Nephron progenitor cell (in vitro differentiated cells): ENCODE measurements around the gene PEF1.

Source experiments
- DNase-seq: peaks from one replicate; pipeline ENCODE4 v3.0.0; 2021
- H3K27ac Mint-ChIP-seq: 2 replicates; pipeline ENCODE4 v1.8.0; 2021; ENCODE audit warnings: mild to moderate bottlenecking, moderate library complexity, mixed read lengths
- H3K27me3 Mint-ChIP-seq: 2 replicates; pipeline ENCODE4 v1.8.0; 2021; ENCODE audit warnings: mild to moderate bottlenecking, low read depth, mixed read lengths; ENCODE audit not compliant: poor library complexity
- H3K36me3 Mint-ChIP-seq: 2 replicates; pipeline ENCODE4 v1.8.0; 2021; ENCODE audit warnings: low read depth, mixed read lengths
- H3K4me1 Mint-ChIP-seq: 2 replicates; pipeline ENCODE4 v1.8.0; 2021; ENCODE audit warnings: mixed read lengths
- H3K4me3 Mint-ChIP-seq: 2 replicates; pipeline ENCODE4 v1.8.0; 2021; ENCODE audit warnings: mild to moderate bottlenecking, moderate library complexity, mixed read lengths
- H3K9me3 Mint-ChIP-seq: 2 replicates; pipeline ENCODE4 v1.8.0; 2021; ENCODE audit warnings: mild to moderate bottlenecking, moderate library complexity, mixed read lengths
- CTCF ChIP-seq: fragments of 200-600 bp; sonication (generic); IDR thresholded peaks from 2 replicates; pipeline ENCODE4 v1.5.0; 2021; ENCODE audit warnings: antibody characterized with exemption

Gene PEF1

GRCh38 chr1:31593770-31594632 lies 50.7 kb downstream of the PEF1 start:
- peaks cover 69% of the 10 kb centered on the region for H3K27me3 Mint-ChIP-seq
- no peaks in the 10 kb centered on the region for H3K36me3 Mint-ChIP-seq
- H3K4me1 Mint-ChIP-seq: peaks cover 5% of the 10 kb centered on the region
- H3K4me3 Mint-ChIP-seq: no peak overlapping the region
- DNase-seq: peak; percentile 70
- H3K27ac Mint-ChIP-seq: no peak overlapping the region
- TF ChIP-seq CTCF: peak; percentile 72
- peaks cover 4% of the 10 kb centered on the region for H3K9me3 Mint-ChIP-seq

- no peak overlapping the region for H3K4me3 Mint-ChIP-seq
- TF ChIP-seq CTCF: no peak
- H3K27me3 Mint-ChIP-seq: peaks cover 69% of the 10 kb centered on the region
- H3K36me3 Mint-ChIP-seq: no peaks in the 10 kb centered on the region
- no peak overlapping the region for H3K27ac Mint-ChIP-seq
- peaks cover 4% of the 10 kb centered on the region for H3K9me3 Mint-ChIP-seq
- DNase-seq: no peak
- peaks cover 5% of the 10 kb centered on the region for H3K4me1 Mint-ChIP-seq
Measured at GRCh38 chr1:31593136-31593665, 51.5 kb downstream of the PEF1 start.

GRCh38 chr1:31592132-31592531 lies 52.5 kb downstream of the PEF1 start:
- no peak for DNase-seq
- Mint-ChIP-seq H3K27me3 (peaks cover 80% of the 10 kb centered on the region), H3K4me1 (peaks cover 5% of the 10 kb centered on the region)

GRCh38 chr1:31591425-31592093 lies 53.1 kb downstream of the PEF1 start:
- Mint-ChIP-seq H3K27ac (no peak overlapping the region), H3K27me3 (peaks cover 77% of the 10 kb centered on the region), H3K36me3 (no peaks in the 10 kb centered on the region), H3K4me1 (peaks cover 3% of the 10 kb centered on the region), H3K4me3 (no peak overlapping the region), H3K9me3 (peaks cover 4% of the 10 kb centered on the region)
- no peak for DNase-seq
- TF ChIP-seq CTCF: no peak

More at GRCh38 chr1:31592132-31592531, 52.5 kb downstream of the PEF1 start:
- H3K4me3 Mint-ChIP-seq: no peak overlapping the region
- peaks cover 4% of the 10 kb centered on the region for H3K9me3 Mint-ChIP-seq
- H3K27ac Mint-ChIP-seq: no peak overlapping the region
- TF ChIP-seq CTCF: no peak
- no peaks in the 10 kb centered on the region for H3K36me3 Mint-ChIP-seq

- DNase-seq: peak; percentile 26
- no peak overlapping the region for H3K27ac Mint-ChIP-seq
- H3K4me1 Mint-ChIP-seq: no peaks in the 10 kb centered on the region
- H3K27me3 Mint-ChIP-seq: peaks cover 75% of the 10 kb centered on the region
- no peak for TF ChIP-seq CTCF
- H3K36me3 Mint-ChIP-seq: no peaks in the 10 kb centered on the region
- H3K9me3 Mint-ChIP-seq: peaks cover 4% of the 10 kb centered on the region
- H3K4me3 Mint-ChIP-seq: peak overlapping the region; percentile 48
Measured at GRCh38 chr1:31588751-31589515, 55.7 kb downstream of the PEF1 start.
